ENCODE data around the gene NDUFS2.

DNA sequence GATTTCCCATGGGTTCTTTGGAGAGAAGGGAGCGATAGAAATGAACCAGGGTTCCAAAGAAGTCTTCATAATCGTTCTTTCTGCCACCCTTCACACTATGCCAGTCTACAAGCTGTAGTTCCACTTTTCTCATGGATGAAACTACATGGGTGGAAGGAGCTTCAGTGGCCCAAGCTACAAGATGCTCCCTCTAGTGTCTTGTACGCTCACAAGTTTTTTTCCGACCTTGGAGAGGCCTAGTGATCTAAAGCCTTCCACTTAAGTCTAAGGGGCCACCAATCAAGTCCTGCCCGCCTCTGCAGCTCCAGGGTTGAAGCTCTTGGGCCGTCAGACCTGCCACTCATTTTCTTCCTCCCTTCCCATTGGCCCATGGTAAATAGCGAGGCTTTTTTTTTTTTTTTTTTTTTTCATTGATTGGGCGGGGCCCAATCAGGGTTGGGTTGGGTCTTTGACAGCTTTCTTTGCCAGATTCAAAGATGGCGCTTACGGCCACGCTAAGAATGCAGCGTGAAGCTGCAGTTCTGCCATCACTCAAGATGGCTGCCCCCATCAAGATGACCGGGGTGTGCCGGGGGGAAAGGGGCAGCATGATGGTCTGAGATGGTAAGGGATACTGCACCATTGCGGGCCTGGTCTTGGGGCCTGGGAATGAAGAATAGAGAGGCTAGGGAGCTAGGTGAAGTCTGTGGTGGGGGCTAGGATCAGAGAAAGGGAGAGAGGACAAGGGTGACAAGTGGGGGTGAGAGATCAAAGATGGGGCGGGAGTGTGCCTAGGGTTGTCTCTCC lies 23.6 kb downstream of the NDUFS2 start, which contains the start of gene TOMM40L:
- no peak for TF ChIP-seq POLR2A (IDR thresholded peaks at IDR 0.05)
- peak; percentile 34 to 47 (median 42) for TF ChIP-seq POLR2AphosphoS5 (IDR thresholded peaks at IDR 0.05)
- TF ChIP-seq, protein P1, sequence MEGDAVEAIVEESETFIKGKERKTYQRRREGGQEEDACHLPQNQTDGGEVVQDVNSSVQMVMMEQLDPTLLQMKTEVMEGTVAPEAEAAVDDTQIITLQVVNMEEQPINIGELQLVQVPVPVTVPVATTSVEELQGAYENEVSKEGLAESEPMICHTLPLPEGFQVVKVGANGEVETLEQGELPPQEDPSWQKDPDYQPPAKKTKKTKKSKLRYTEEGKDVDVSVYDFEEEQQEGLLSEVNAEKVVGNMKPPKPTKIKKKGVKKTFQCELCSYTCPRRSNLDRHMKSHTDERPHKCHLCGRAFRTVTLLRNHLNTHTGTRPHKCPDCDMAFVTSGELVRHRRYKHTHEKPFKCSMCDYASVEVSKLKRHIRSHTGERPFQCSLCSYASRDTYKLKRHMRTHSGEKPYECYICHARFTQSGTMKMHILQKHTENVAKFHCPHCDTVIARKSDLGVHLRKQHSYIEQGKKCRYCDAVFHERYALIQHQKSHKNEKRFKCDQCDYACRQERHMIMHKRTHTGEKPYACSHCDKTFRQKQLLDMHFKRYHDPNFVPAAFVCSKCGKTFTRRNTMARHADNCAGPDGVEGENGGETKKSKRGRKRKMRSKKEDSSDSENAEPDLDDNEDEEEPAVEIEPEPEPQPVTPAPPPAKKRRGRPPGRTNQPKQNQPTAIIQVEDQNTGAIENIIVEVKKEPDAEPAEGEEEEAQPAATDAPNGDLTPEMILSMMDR (IDR thresholded peaks at IDR 0.05), result peak in 2 of 3 donors; percentile 35 to 50

Measured in breast epithelium (tissue), 3 donors.